ENCODE data around the gene BDKRB2.

BDKRB2 gene

GRCh38 chr14:96256407-96256806 is 51.8 kb downstream of the BDKRB2 start:
- DNase-seq = no peak

GRCh38 chr14:96257056-96257455 is 52.4 kb downstream of the BDKRB2 start:
- no peak for DNase-seq

- no peak for DNase-seq
These were observed 53.3 kb downstream of the BDKRB2 start for GRCh38 chr14:96257900-96258299.

- no peak for DNase-seq
These were observed 55.7 kb downstream of the BDKRB2 start for GRCh38 chr14:96260341-96260821.

- DNase-seq = no peak
These were observed 56.4 kb downstream of the BDKRB2 start for GRCh38 chr14:96261053-96261452.

GRCh38 chr14:96261772-96262655 is 57.4 kb downstream of the BDKRB2 start:
- DNase-seq = no peak

GRCh38 chr14:96263347-96264199 is 58.9 kb downstream of the BDKRB2 start:
- DNase-seq = no peak

GRCh38 chr14:96264200-96264553 is 59.5 kb downstream of the BDKRB2 start:
- DNase-seq = no peak

- no peak for DNase-seq
These were observed 60.2 kb downstream of the BDKRB2 start for GRCh38 chr14:96264853-96265252.

GRCh38 chr14:96265383-96266095 is 60.9 kb downstream of the BDKRB2 start:
- DNase-seq = no peak

- no peak for DNase-seq
These were observed 62.7 kb downstream of the BDKRB2 start for GRCh38 chr14:96267336-96267735.

- no peak for DNase-seq
These were observed 63.3 kb downstream of the BDKRB2 start for GRCh38 chr14:96267916-96268315.

- no peak for DNase-seq
These were observed 64.1 kb downstream of the BDKRB2 start for GRCh38 chr14:96268431-96269358.

GRCh38 chr14:96269359-96269710 is 64.7 kb downstream of the BDKRB2 start:
- no peak for DNase-seq

- DNase-seq = no peak
These were observed 66.2 kb downstream of the BDKRB2 start for GRCh38 chr14:96270565-96271420.

- DNase-seq = no peak
These were observed 66.8 kb downstream of the BDKRB2 start for GRCh38 chr14:96271421-96271762.

- DNase-seq = no peak
These were observed 68.3 kb downstream of the BDKRB2 start for GRCh38 chr14:96272777-96273473.

GRCh38 chr14:96273629-96274028 is 69.0 kb downstream of the BDKRB2 start:
- no peak for DNase-seq

GRCh38 chr14:96274122-96274521 is 69.5 kb downstream of the BDKRB2 start:
- DNase-seq = no peak

GRCh38 chr14:96274543-96274942 is 69.9 kb downstream of the BDKRB2 start:
- DNase-seq = no peak

Measured in activated CD4-positive, alpha-beta T cell treated with anti-CD3 and anti-CD28 coated beads, Interleukin-2, amount 50 U/mL, for 1 hour (primary cell).